Left lung (tissue), 10 donors: ENCODE measurements around the gene RETREG2. TPM values are rescaled to one million over a fixed set of nuclear protein-coding genes. Genes with fewer than 3 reads are reported as not detected.

ENCODE experiments used
- ATAC-seq: fragments of 200-7000 bp; cut with Tn5 transposase; one replicate; pipeline ENCODE4 v1.9.1; 2020; ENCODE audit warnings: moderate library complexity
- DNase-seq, 4 donors: peaks; one replicate each; pipeline ENCODE4 v3.0.0-alpha.2; 2013 to 2020
- H3K27ac ChIP-seq, 2 donors: fragments of 200-600 bp; sonication (generic) in 1 of 2; one replicate each; pipeline versions ENCODE4 v1.5.0 to v1.8.0; 2020 to 2021
- H3K27me3 ChIP-seq, 2 donors: fragments of 200-600 bp; sonication (generic) in 1 of 2; one replicate each; pipeline versions ENCODE4 v1.5.0 to v1.8.0; 2020 to 2021
- H3K36me3 ChIP-seq, 2 donors: fragments of 200-600 bp; sonication (generic) in 1 of 2; one replicate each; pipeline versions ENCODE4 v1.5.0 to v1.8.0; 2020 to 2021
- H3K4me1 ChIP-seq, 2 donors: fragments of 200-600 bp; one replicate each; pipeline ENCODE4 v1.8.0; 2021
- H3K4me3 ChIP-seq, 2 donors: fragments of 200-600 bp; sonication (generic) in 1 of 2; one replicate each; pipeline versions ENCODE4 v1.5.0 to v1.8.0; 2020 to 2021; ENCODE audit warnings: mild to moderate bottlenecking in 1 of 2
- H3K9me3 ChIP-seq, 2 donors: fragments of 200-600 bp; sonication (generic) in 1 of 2; one replicate each; pipeline versions ENCODE4 v1.5.0 to v1.8.0; 2020 to 2021
- intact Hi-C, 2 donors: fragments of 100-400 bp; cut with DNase I; formaldehyde crosslinking; loops; one replicate each; pipeline versions ENCODE4 v1.11.2 to v1.14.2; 2022
- polyA plus RNA-seq, 6 donors: library from polyadenylated mRNA; unstranded; fragments of 120-200 nt; gene quantifications; one replicate each; pipeline ENCODE4 v1.2.1, GENCODE V29; 2013; ENCODE audit not compliant: insufficient read length in 6 of 6
- total RNA-seq, 2 donors: library from RNA; stranded (reverse); fragmentation: NEBNext Ultra II Directional; extraction: Animal tissue kit (Norgen Biotek cat#: 25700); gene quantifications; one replicate each; pipeline ENCODE4 v1.2.1, GENCODE V29; 2021
- TF ChIP-seq, protein P1 (sequence below), 2 donors: fragments of 200-600 bp; sonication (generic) in 1 of 2; IDR thresholded peaks; one replicate each; pipeline versions ENCODE4 v1.5.0 to v1.8.0; 2021; ENCODE audit warnings: antibody characterized with exemption in 2 of 2
- donor health status: DM: no; HTN: yes; CAD: no.
- donor health status: DM: no; HTN: no; CAD: no.

The RETREG2 gene
- total and polyA plus RNA-seq, 8 donors: 75.0 to 86.6 (median 83.5) TPM

DNA sequence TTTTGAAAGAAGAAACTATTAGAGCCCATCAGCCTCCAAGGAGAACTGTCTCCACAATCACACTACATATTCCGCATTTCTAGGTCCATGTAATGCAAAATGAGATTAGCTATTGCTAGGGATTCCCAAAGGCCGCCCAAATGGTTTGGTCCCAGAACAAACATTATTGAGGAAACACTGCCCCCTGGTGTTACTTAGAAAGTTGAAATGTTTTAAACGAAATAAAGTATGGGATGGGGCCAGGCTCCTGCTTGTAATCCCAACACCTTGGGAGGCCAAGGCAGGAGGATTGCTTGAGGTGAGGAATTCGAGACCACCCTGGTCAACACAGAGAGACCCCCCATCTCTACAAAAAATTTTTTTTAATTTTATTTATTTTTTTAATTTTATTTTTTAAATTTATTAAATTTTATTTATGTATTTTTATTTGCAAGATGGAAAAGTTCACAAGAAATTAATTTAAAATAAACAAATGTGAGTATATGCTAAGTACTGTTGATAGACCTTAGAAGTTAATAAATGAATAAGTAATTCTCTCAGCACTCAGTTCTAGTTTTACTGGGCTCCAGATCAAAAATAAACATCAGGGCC lies 22.9 kb upstream of the RETREG2 start:
- TF ChIP-seq, protein P1, sequence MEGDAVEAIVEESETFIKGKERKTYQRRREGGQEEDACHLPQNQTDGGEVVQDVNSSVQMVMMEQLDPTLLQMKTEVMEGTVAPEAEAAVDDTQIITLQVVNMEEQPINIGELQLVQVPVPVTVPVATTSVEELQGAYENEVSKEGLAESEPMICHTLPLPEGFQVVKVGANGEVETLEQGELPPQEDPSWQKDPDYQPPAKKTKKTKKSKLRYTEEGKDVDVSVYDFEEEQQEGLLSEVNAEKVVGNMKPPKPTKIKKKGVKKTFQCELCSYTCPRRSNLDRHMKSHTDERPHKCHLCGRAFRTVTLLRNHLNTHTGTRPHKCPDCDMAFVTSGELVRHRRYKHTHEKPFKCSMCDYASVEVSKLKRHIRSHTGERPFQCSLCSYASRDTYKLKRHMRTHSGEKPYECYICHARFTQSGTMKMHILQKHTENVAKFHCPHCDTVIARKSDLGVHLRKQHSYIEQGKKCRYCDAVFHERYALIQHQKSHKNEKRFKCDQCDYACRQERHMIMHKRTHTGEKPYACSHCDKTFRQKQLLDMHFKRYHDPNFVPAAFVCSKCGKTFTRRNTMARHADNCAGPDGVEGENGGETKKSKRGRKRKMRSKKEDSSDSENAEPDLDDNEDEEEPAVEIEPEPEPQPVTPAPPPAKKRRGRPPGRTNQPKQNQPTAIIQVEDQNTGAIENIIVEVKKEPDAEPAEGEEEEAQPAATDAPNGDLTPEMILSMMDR (IDR thresholded peaks at IDR 0.05): peak; percentile 35 to 51
- Histone ChIP-seq H3K9me3 (no peaks in the 10 kb centered on the region), H3K4me1 (peaks cover 4 to 6% of the 10 kb centered on the region in 2 donors), H3K27me3 (no peaks in the 10 kb centered on the region), H3K27ac (no peak overlapping the region), H3K4me3 (no peak overlapping the region), H3K36me3 (peaks cover 0 to 52% of the 10 kb centered on the region in 2 donors)
- intact Hi-C loops: no loop called here
- DNase-seq (peak in 2 of 4 donors; percentile 60 to 80), ATAC-seq (peak; percentile 73)

DNA sequence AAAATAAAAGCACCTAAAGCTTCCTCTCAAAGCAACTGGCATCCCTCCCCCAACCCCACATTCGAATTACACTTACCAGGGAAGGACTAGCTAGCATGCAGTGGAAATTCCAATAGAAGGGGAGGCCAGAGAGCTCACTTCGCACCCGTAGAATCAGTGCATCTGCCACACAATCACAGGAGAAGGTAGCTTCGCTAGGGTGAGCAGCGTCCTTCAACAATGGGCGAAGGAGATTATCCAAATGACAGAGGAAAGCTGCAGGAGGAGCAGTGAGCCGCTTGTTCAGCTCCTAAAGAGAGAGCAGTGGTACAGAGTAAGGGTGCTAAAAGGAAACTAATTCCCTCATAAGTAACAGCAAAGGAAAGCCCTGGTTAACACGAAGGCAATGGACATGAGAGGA lies 20.7 kb upstream of the RETREG2 start:
- H3K27me3 ChIP-seq: no peaks in the 10 kb centered on the region
- intact Hi-C loops: no loop called here
- peaks cover 0 to 39% of the 10 kb centered on the region in 2 donors for H3K36me3 ChIP-seq

DNA sequence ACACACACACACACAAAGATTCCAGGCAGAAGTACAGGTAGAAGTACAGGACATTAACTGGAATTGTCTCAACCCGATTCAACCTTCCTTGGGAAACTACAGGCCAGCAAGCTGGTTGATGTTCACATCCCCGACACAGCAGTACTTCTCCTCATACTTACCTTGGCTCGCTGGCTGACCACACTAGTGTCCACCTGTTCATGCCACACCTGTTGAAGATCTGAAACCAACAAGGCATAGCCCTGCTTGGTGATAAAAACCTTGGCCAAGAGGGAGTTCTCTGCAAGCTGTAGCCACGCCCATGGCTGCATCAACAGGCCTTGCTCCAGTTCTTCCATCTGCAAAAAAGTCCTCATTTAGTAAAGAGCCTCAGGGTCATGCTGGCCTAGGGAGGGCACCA lies 20.1 kb upstream of the RETREG2 start:
- DNase-seq (no peak), ATAC-seq (no peak)
- peaks cover 0 to 33% of the 10 kb centered on the region in 2 donors for H3K36me3 ChIP-seq

More for the DNA sequence above, 20.7 kb upstream of the RETREG2 start:
- TF ChIP-seq, protein P1 (IDR thresholded peaks at IDR 0.05): no peak
- no peak for ATAC-seq
- Histone ChIP-seq H3K4me3 (no peak overlapping the region), H3K27ac (no peak overlapping the region), H3K4me1 (peaks cover 4 to 12% of the 10 kb centered on the region in 2 donors), H3K9me3 (no peaks in the 10 kb centered on the region)
- DNase-seq: no peak

DNA sequence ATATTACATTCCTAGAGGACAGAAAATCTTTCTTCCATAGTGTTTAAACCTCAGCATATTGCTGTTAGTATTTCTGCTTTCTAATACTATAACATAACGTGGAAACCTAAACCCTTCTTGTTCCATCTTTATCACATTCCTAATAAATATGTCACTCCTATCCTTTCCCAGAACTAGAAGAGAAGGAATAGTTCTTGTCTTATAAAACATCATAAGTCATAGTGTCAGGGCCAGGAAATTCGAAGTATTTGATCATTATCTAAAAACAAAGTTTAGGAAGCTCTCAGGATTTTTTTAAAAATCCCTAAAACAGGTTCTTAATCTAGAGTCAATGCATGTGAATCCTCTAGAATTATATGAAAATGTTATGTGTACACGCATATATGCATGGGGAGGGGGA lies 19.5 kb upstream of the RETREG2 start:
- H3K9me3 ChIP-seq: no peaks in the 10 kb centered on the region
- H3K27ac ChIP-seq: no peak overlapping the region
- DNase-seq (no peak), ATAC-seq (no peak)
- H3K36me3 ChIP-seq: peaks cover 0 to 29% of the 10 kb centered on the region in 2 donors
- H3K4me3 ChIP-seq: no peak overlapping the region
- TF ChIP-seq, protein P1 (IDR thresholded peaks at IDR 0.05): no peak
- intact Hi-C loops: no loop called here
- no peaks in the 10 kb centered on the region for H3K27me3 ChIP-seq
- peaks cover 4 to 12% of the 10 kb centered on the region in 2 donors for H3K4me1 ChIP-seq

More for the DNA sequence above, 20.1 kb upstream of the RETREG2 start:
- TF ChIP-seq, protein P1 (IDR thresholded peaks at IDR 0.05): no peak
- H3K9me3 ChIP-seq: no peaks in the 10 kb centered on the region
- no peak overlapping the region for H3K4me3 ChIP-seq
- no peak overlapping the region for H3K27ac ChIP-seq
- no peaks in the 10 kb centered on the region for H3K27me3 ChIP-seq
- intact Hi-C loops: no loop called here
- peaks cover 4 to 12% of the 10 kb centered on the region in 2 donors for H3K4me1 ChIP-seq

DNA sequence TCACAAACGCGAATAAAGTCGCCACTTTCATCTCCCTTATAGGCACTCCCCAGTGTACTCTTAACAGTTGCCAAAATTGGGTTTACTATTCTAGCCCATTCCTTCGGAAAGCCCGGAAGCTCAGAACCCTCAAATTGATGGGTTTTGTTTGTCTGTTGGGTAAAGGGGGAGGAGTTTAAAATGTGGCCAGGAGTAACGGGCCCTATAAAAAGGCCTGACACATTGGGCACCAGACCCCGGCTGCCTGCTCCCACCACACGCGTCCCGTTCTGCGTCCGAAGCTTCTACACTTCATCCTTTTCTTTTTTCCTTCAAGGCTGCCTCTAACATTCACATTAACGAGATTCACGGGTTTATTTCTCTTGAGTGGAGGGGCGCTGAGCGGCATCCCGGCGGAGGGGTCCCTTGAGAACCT lies 18.3 kb upstream of the RETREG2 start:
- H3K9me3 ChIP-seq: no peaks in the 10 kb centered on the region
- DNase-seq (no peak), ATAC-seq (no peak)
- H3K27ac ChIP-seq: peak overlapping the region; percentile 93
- TF ChIP-seq, protein P1 (IDR thresholded peaks at IDR 0.05): no peak
- H3K4me3 ChIP-seq: peak overlapping the region; percentile 54 to 73
- H3K4me1 ChIP-seq: peaks cover 4 to 12% of the 10 kb centered on the region in 2 donors
- intact Hi-C loops: loop anchor here in 1 of 2 donors (10.0 kb wide), 1 partner anchor 135 kb away; no protein-coding TSS in a partner anchor
- no peaks in the 10 kb centered on the region for H3K27me3 ChIP-seq
- peaks cover 0 to 22% of the 10 kb centered on the region in 2 donors for H3K36me3 ChIP-seq
